K562 (cell line): ENCODE results near the gene ITPKB. TPM values are rescaled to one million over a fixed set of nuclear protein-coding genes. Genes with fewer than 3 reads are reported as not detected.

Experiments used
- CEBPG ChIP-seq, 3 experiments: fragments of 200-800 bp in 1 of 3; sonication (Bioruptor generic) in 1 of 3; sonication (generic) in 1 of 3; formaldehyde crosslinking in 1 of 3; IDR thresholded peaks in 2 of 3; conservative IDR thresholded peaks in 1 of 3; 2 replicates each; pipeline versions ENCODE4 v1.6.1 to v1.8.0; 2016 to 2022; ENCODE audit warnings: missing compliant biosample characterization in 2 of 3, missing genetic modification characterization in 2 of 3, mild to moderate bottlenecking in 1 of 3, missing genetic modification reagents in 1 of 3
- CREM ChIP-seq: IDR thresholded peaks from 2 replicates; pipeline ENCODE4 v1.6.1; 2014; ENCODE audit warnings: antibody characterized with exemption, low read depth
- CXXC5 ChIP-seq: fragments of 250-450 bp; sonication (Bioruptor Pico); IDR thresholded peaks from 2 replicates; pipeline ENCODE4 v1.8.0; 2022; ENCODE audit warnings: inconsistent platforms, mild to moderate bottlenecking, moderate library complexity
- DMBX1 ChIP-seq: fragments of 250-450 bp; sonication (Bioruptor Pico); IDR thresholded peaks from 2 replicates; pipeline ENCODE4 v1.8.0; 2022; ENCODE audit warnings: inconsistent platforms, mild to moderate bottlenecking, moderate library complexity, borderline replicate concordance
- FOXJ3 ChIP-seq: sonication (generic); formaldehyde crosslinking; IDR thresholded peaks from 2 replicates; pipeline ENCODE4 v1.4.0; 2020; ENCODE audit warnings: mild to moderate bottlenecking, missing genetic modification reagents
- HDAC3 ChIP-seq: fragments of 450-650 bp; IDR thresholded peaks from 2 replicates; pipeline ENCODE4 v1.6.1; 2018; ENCODE audit warnings: borderline replicate concordance, mild to moderate bottlenecking, moderate library complexity; ENCODE audit not compliant: partially characterized antibody
- JUND ChIP-seq, 2 experiments: IDR thresholded peaks; 2 replicates in 1 of 2; 3 replicates in 1 of 2; pipeline ENCODE4 v1.6.1; 2011; ENCODE audit warnings: borderline replicate concordance in 2 of 2, low read depth in 2 of 2, low read length in 2 of 2, improper control_type of control experiment in 1 of 2, missing biosample characterization in 1 of 2, missing genetic modification characterization in 1 of 2, missing genetic modification reagents in 1 of 2
- KLF13 ChIP-seq: fragments of 450-650 bp; IDR thresholded peaks from 2 replicates; pipeline ENCODE4 v1.6.1; 2016; ENCODE audit warnings: missing genetic modification characterization, low read depth, mild to moderate bottlenecking, missing compliant biosample characterization, moderate library complexity, borderline replicate concordance
- MYNN ChIP-seq, 2 experiments: sonication (generic); formaldehyde crosslinking in 1 of 2; IDR thresholded peaks; 2 replicates each; pipeline versions ENCODE4 v1.5.0 to v1.6.1; 2016 to 2020; ENCODE audit warnings: antibody characterized with exemption in 1 of 2, missing genetic modification reagents in 1 of 2
- RBM22 ChIP-seq: fragments of 200-400 bp; formaldehyde crosslinking; IDR thresholded peaks from 2 replicates; pipeline ENCODE4 v1.6.1; 2018; ENCODE audit warnings: low read length, low read depth; ENCODE audit not compliant: poor library complexity, severe bottlenecking
- SAP30 ChIP-seq: fragments of 200-600 bp; sonication (generic); IDR thresholded peaks from 2 replicates; pipeline ENCODE4 v1.6.1; 2012; ENCODE audit warnings: borderline replicate concordance, low read depth, mild to moderate bottlenecking, moderate library complexity, low read length, control low read depth, inconsistent platforms; ENCODE audit not compliant: insufficient read depth, poor library complexity, severe bottlenecking
- SMARCE1 ChIP-seq: fragments of 450-650 bp; IDR thresholded peaks from 2 replicates; pipeline ENCODE4 v1.7.1; 2016; ENCODE audit warnings: mild to moderate bottlenecking
- SPI1 ChIP-seq: IDR thresholded peaks from 2 replicates; pipeline ENCODE4 v1.6.1; 2011; ENCODE audit warnings: low read depth, low read length, control low read depth, borderline replicate concordance
- STAT5A ChIP-seq: IDR thresholded peaks from 2 replicates; pipeline ENCODE4 v1.6.1; 2012; ENCODE audit warnings: low read length, inconsistent platforms, borderline replicate concordance
- TAF9B ChIP-seq: fragments of 450-650 bp; IDR thresholded peaks from 2 replicates; pipeline ENCODE4 v1.6.1; 2018; ENCODE audit warnings: mild to moderate bottlenecking; ENCODE audit not compliant: partially characterized antibody
- ZEB2 ChIP-seq: fragments of 450-650 bp; IDR thresholded peaks from 2 replicates; pipeline ENCODE4 v1.6.1; 2016
- ZFX ChIP-seq: sonication (generic); formaldehyde crosslinking; IDR thresholded peaks from 2 replicates; pipeline ENCODE4 v1.8.0; 2022; ENCODE audit warnings: mild to moderate bottlenecking, missing genetic modification reagents, moderate library complexity
- polyA plus RNA-seq, 8 experiments: library from polyadenylated mRNA; depleted of rRNA in 4 of 8; stranded (reverse) in 5 of 8; unstranded in 3 of 8; fragments of >200 nt; fragmentation: Nextera tagmentation in 2 of 8; fragmentation: Illumina TruSeq in 1 of 8; extraction: Ambion mirVana in 2 of 8; extraction: Trizol in 1 of 8; gene quantifications; 2 replicates each; pipeline versions ENCODE4 v1.2.1 to v1.2.3, GENCODE V29; 2011 to 2014; ENCODE audit warnings: inconsistent platforms in 1 of 8, missing spikeins in 1 of 8
- total RNA-seq, 7 experiments: library from RNA; depleted of rRNA in 6 of 7; stranded (reverse); fragments of >200 nt in 6 of 7; fragmentation: Illumina TruSeq in 2 of 7; extraction: Trizol in 2 of 7; gene quantifications; 2 replicates each; pipeline versions ENCODE4 v1.2.1 to v1.2.3, GENCODE V29; 2011 to 2021; ENCODE audit warnings: low replicate concordance in 1 of 7
- TF ChIP-seq, protein P1 (sequence below): fragments of 250-450 bp; sonication (Bioruptor Pico); IDR thresholded peaks from 2 replicates; pipeline ENCODE4 v1.5.0; 2021
- TF ChIP-seq, protein P2 (sequence below): fragments of 450-650 bp; IDR thresholded peaks from 2 replicates; pipeline ENCODE4 v1.6.1; 2016; ENCODE audit warnings: missing biosample characterization, missing genetic modification characterization
- TF ChIP-seq, protein P3 (sequence below): sonication (generic); formaldehyde crosslinking; IDR thresholded peaks from 2 replicates; pipeline ENCODE4 v1.8.0; 2022; ENCODE audit warnings: missing genetic modification reagents, mild to moderate bottlenecking, borderline replicate concordance
- TF ChIP-seq, protein P4 (sequence below), 2 experiments: IDR thresholded peaks; 2 replicates each; pipeline ENCODE4 v1.6.1; 2011; ENCODE audit warnings: borderline replicate concordance in 1 of 2, control low read depth in 1 of 2, low read depth in 1 of 2, low read length in 1 of 2, mild to moderate bottlenecking in 1 of 2, mixed read lengths in 1 of 2, moderate library complexity in 1 of 2; ENCODE audit not compliant: insufficient read depth in 1 of 2, insufficient read length in 1 of 2, poor library complexity in 1 of 2, severe bottlenecking in 1 of 2; ENCODE audit errors: extremely low read depth in 1 of 2

The ITPKB gene
- total and polyA plus RNA-seq, 9 of the 15 experiments (the other 6 are each of a cell fraction or from before 2014, with no cell fraction given): 0.01 to 0.22 TPM; not detected in 7

DNA sequence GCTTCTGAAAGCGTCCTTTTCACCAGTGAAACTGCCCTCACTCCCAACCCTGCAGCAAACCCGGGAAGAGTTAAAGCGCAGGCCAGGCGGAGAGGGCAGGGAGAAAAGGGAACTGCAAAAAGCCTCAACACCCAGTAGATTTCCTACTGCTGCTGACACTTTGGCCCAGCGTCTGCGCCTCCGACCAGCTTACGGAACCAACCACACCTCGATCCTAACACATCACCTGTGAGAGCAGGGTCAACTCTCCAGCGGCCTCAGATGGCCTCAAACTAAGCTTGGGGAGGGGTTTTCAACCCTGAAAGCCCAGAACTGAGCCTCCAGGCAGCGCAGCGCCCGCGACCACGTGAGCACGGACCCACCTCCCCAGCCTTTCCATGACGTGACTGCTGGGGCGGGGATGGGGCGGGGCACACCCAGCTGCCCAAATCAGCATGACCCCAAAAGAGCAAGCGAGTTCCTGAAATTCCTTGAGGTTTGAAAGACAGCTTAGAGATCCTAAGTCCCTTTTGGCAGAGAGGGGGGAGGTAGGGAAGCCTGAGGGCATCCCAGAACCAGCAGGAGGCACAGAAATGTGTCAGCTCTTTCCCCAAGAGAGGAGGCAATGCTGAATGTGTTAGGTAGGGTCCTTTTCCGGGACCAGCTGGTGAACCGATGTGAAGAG is 59.1 kb downstream of the ITPKB start (continued):
- TF ChIP-seq ZFX (CRISPR knock-in tag) (0 out of 2 replicates have a peak, but pooled peaks have one; percentile 16), JUND (IDR thresholded peaks at IDR 0.05; ENCODE audit: borderline replicate concordance, low read depth, low read length) (no peak), JUND (tag; IDR thresholded peaks at IDR 0.05; ENCODE audit: borderline replicate concordance, low read depth, low read length) (peak; percentile 13; the same call in 1 of the 3 replicates), FOXJ3 (CRISPR knock-in tag) (0 out of 2 replicates have a peak, but pooled peaks have one; percentile 12), CREM (peak; percentile 84), CEBPG (CRISPR knock-in tag; IDR thresholded peaks at IDR 0.05) (no peak), CEBPG (tag; conservative IDR thresholded peaks at IDR 0.05 in 1 of 2, IDR thresholded peaks at IDR 0.05 in 1 of 2) (no peak), SAP30 (no peak), DMBX1 (no peak), MYNN (IDR thresholded peaks at IDR 0.05) (no peak), MYNN (CRISPR knock-in tag; IDR thresholded peaks at IDR 0.05) (no peak), ZEB2 (0 out of 2 replicates have a peak, but pooled peaks have one; percentile 32), RBM22 (no peak), STAT5A (no peak), CXXC5 (0 out of 2 replicates have a peak, but pooled peaks have one; percentile 19), SPI1 (peak; percentile 91), HDAC3 (no peak), SMARCE1 (peak; percentile 26; the same call in 1 of the 2 replicates), TAF9B (no peak), KLF13 (tag) (no peak)
- TF ChIP-seq, protein P1, sequence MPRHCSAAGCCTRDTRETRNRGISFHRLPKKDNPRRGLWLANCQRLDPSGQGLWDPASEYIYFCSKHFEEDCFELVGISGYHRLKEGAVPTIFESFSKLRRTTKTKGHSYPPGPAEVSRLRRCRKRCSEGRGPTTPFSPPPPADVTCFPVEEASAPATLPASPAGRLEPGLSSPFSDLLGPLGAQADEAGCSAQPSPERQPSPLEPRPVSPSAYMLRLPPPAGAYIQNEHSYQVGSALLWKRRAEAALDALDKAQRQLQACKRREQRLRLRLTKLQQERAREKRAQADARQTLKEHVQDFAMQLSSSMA (CRISPR knock-in tag): no peak
- TF ChIP-seq, protein P2, sequence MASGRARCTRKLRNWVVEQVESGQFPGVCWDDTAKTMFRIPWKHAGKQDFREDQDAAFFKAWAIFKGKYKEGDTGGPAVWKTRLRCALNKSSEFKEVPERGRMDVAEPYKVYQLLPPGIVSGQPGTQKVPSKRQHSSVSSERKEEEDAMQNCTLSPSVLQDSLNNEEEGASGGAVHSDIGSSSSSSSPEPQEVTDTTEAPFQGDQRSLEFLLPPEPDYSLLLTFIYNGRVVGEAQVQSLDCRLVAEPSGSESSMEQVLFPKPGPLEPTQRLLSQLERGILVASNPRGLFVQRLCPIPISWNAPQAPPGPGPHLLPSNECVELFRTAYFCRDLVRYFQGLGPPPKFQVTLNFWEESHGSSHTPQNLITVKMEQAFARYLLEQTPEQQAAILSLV (tag): no peak
- TF ChIP-seq, protein P3, sequence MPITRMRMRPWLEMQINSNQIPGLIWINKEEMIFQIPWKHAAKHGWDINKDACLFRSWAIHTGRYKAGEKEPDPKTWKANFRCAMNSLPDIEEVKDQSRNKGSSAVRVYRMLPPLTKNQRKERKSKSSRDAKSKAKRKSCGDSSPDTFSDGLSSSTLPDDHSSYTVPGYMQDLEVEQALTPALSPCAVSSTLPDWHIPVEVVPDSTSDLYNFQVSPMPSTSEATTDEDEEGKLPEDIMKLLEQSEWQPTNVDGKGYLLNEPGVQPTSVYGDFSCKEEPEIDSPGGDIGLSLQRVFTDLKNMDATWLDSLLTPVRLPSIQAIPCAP (CRISPR knock-in tag): peak; percentile 47; the same call in 1 of the 2 replicates
- TF ChIP-seq, protein P4, sequence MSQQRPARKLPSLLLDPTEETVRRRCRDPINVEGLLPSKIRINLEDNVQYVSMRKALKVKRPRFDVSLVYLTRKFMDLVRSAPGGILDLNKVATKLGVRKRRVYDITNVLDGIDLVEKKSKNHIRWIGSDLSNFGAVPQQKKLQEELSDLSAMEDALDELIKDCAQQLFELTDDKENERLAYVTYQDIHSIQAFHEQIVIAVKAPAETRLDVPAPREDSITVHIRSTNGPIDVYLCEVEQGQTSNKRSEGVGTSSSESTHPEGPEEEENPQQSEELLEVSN (IDR thresholded peaks at IDR 0.05; ENCODE audit: borderline replicate concordance in 1 of 2, extremely low read depth in 1 of 2, insufficient read depth in 1 of 2, insufficient read length in 1 of 2, low read depth in 1 of 2, low read length in 1 of 2, poor library complexity in 1 of 2, severe bottlenecking in 1 of 2): peak; percentile 16 to 48
